ENCODE results near the gene TREML2. TPM values are rescaled to one million over a fixed set of nuclear protein-coding genes. Genes with fewer than 3 reads are reported as not detected.

TREML2 gene
- total and polyA plus RNA-seq, 9 of the 15 experiments (the other 6 are each of a cell fraction or from before 2014, with no cell fraction given) = 0.20 to 2.9 (median 1.4) TPM

DNA sequence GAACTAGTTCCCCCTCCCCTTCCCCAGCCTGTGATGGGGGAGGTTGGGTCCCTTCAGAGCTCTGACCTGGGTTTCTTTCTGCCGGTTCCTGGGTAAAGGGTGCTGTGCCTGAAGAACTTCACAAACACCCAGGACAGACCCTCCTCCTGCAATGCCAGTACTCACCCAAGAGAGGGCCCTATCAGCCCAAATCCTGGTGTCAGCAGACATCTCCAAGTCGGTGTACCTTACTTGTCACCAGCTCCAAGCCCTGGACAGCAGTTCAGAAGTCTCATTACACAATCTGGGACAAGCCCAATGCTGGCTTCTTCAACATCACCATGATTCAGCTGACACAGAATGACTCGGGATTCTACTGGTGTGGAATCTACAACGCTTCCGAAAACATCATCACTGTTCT, 27.7 kb upstream of the TREML2 start (continued):
- no peak for TF ChIP-seq TSHZ1 (CRISPR knock-in tag; IDR thresholded peaks at IDR 0.05)
- no peak for TF ChIP-seq ASH1L (IDR thresholded peaks at IDR 0.05; ENCODE audit: borderline replicate concordance, low read depth, partially characterized antibody)
- TF ChIP-seq KDM4B (IDR thresholded peaks at IDR 0.05; ENCODE audit: borderline replicate concordance in 2 of 2, low read depth in 1 of 2) = no peak
- TF ChIP-seq, protein P1, sequence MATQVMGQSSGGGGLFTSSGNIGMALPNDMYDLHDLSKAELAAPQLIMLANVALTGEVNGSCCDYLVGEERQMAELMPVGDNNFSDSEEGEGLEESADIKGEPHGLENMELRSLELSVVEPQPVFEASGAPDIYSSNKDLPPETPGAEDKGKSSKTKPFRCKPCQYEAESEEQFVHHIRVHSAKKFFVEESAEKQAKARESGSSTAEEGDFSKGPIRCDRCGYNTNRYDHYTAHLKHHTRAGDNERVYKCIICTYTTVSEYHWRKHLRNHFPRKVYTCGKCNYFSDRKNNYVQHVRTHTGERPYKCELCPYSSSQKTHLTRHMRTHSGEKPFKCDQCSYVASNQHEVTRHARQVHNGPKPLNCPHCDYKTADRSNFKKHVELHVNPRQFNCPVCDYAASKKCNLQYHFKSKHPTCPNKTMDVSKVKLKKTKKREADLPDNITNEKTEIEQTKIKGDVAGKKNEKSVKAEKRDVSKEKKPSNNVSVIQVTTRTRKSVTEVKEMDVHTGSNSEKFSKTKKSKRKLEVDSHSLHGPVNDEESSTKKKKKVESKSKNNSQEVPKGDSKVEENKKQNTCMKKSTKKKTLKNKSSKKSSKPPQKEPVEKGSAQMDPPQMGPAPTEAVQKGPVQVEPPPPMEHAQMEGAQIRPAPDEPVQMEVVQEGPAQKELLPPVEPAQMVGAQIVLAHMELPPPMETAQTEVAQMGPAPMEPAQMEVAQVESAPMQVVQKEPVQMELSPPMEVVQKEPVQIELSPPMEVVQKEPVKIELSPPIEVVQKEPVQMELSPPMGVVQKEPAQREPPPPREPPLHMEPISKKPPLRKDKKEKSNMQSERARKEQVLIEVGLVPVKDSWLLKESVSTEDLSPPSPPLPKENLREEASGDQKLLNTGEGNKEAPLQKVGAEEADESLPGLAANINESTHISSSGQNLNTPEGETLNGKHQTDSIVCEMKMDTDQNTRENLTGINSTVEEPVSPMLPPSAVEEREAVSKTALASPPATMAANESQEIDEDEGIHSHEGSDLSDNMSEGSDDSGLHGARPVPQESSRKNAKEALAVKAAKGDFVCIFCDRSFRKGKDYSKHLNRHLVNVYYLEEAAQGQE (IDR thresholded peaks at IDR 0.05; ENCODE audit: borderline replicate concordance) = 0 out of 2 replicates have a peak, but pooled peaks have one; percentile 20
- TF ChIP-seq, protein P1 (CRISPR knock-in tag; IDR thresholded peaks at IDR 0.05; ENCODE audit: low read depth) = no peak
- TF ChIP-seq CTBP1 (IDR thresholded peaks at IDR 0.05; ENCODE audit: borderline replicate concordance) = peak; percentile 16; the same call in 1 of the 2 replicates
- TF ChIP-seq RFX5 (IDR thresholded peaks at IDR 0.05; ENCODE audit: low read depth, low read length) = no peak
- no peak for TF ChIP-seq HDGF (IDR thresholded peaks at IDR 0.05)
- TF ChIP-seq NR1H2 (CRISPR knock-in tag; IDR thresholded peaks at IDR 0.05) = no peak
- TF ChIP-seq MAFF (IDR thresholded peaks at IDR 0.05; ENCODE audit: low read length) = peak; percentile 34; the same call in 1 of the 2 replicates
- no peak for TF ChIP-seq MED1 (CRISPR knock-in tag; IDR thresholded peaks at IDR 0.05; ENCODE audit: borderline replicate concordance)
- 0 out of 4 replicates have a peak, but pooled peaks of 1 of the 2 experiments have one; percentile 18 for TF ChIP-seq TRIM24 (IDR thresholded peaks at IDR 0.05)
- TF ChIP-seq PHF21A (IDR thresholded peaks at IDR 0.05; ENCODE audit: borderline replicate concordance, low read depth) = no peak
- peak; percentile 91 for TF ChIP-seq MAFG (tag; conservative IDR thresholded peaks at IDR 0.05)
- TF ChIP-seq, protein P2, sequence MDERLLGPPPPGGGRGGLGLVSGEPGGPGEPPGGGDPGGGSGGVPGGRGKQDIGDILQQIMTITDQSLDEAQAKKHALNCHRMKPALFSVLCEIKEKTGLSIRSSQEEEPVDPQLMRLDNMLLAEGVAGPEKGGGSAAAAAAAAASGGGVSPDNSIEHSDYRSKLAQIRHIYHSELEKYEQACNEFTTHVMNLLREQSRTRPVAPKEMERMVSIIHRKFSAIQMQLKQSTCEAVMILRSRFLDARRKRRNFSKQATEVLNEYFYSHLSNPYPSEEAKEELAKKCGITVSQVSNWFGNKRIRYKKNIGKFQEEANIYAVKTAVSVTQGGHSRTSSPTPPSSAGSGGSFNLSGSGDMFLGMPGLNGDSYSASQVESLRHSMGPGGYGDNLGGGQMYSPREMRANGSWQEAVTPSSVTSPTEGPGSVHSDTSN (CRISPR knock-in tag; IDR thresholded peaks at IDR 0.05; ENCODE audit: low read depth) = no peak
- TF ChIP-seq, protein P2 (tag; conservative IDR thresholded peaks at IDR 0.05; ENCODE audit: low read depth) = 0 out of 2 replicates have a peak, but pooled peaks have one; percentile 38

Measured in K562 (cell line).